ENCODE data around the gene FAM180A.
"Not testable (repeated sequence)": the region's sequence is repeated elsewhere in the genome, so short reads cannot be mapped to it uniquely, and the experiment has no call there.

Gene FAM180A

DNA sequence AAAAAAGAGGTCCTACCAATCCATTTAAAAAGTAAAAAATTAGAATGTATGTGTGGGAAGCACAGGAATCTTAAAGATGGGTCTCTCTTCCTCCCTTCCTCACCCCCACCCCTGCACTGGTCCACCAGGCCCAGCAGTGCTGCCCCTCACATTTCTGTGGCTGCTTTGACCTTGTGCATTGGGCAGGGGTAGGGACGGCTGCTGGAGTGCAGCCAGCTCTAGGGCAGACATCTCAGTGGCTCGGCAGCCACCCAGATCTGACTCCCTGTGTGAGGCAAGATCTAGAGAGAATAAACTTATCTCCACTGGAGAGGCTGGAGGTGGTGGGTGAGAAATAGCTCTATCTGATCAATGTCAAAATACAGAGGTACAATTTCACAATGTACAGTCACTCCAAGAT, 6.7 kb downstream of the FAM180A start:
- H3K4me3 ChIP-seq (ENCODE audit: low read depth, low read length), result no peak overlapping the region
- TF ChIP-seq, protein P1, sequence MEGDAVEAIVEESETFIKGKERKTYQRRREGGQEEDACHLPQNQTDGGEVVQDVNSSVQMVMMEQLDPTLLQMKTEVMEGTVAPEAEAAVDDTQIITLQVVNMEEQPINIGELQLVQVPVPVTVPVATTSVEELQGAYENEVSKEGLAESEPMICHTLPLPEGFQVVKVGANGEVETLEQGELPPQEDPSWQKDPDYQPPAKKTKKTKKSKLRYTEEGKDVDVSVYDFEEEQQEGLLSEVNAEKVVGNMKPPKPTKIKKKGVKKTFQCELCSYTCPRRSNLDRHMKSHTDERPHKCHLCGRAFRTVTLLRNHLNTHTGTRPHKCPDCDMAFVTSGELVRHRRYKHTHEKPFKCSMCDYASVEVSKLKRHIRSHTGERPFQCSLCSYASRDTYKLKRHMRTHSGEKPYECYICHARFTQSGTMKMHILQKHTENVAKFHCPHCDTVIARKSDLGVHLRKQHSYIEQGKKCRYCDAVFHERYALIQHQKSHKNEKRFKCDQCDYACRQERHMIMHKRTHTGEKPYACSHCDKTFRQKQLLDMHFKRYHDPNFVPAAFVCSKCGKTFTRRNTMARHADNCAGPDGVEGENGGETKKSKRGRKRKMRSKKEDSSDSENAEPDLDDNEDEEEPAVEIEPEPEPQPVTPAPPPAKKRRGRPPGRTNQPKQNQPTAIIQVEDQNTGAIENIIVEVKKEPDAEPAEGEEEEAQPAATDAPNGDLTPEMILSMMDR (IDR thresholded peaks at IDR 0.05; ENCODE audit: borderline replicate concordance, insufficient read depth, low read depth, low read length), result no peak

- TF ChIP-seq, protein P1 (IDR thresholded peaks at IDR 0.05; ENCODE audit: borderline replicate concordance, insufficient read depth, low read depth, low read length), result no peak
- H3K4me3 ChIP-seq (ENCODE audit: low read depth, low read length), result no peak overlapping the region
These were observed 7.7 kb downstream of the FAM180A start for GRCh38 chr7:135740889-135741288.

GRCh38 chr7:135737306-135737647, 11.3 kb downstream of the FAM180A start:
- H3K4me3 ChIP-seq (ENCODE audit: low read depth, low read length), result not testable (repeated sequence)

- no peak overlapping the region for H3K4me3 ChIP-seq (ENCODE audit: low read depth, low read length)
- TF ChIP-seq, protein P1 (IDR thresholded peaks at IDR 0.05; ENCODE audit: borderline replicate concordance, insufficient read depth, low read depth, low read length), result no peak
These were observed 11.9 kb downstream of the FAM180A start for GRCh38 chr7:135736586-135737305.

GRCh38 chr7:135734343-135734689, 14.3 kb downstream of the FAM180A start:
- H3K4me3 ChIP-seq (ENCODE audit: low read depth, low read length), result no peak overlapping the region
- TF ChIP-seq, protein P1 (IDR thresholded peaks at IDR 0.05; ENCODE audit: borderline replicate concordance, insufficient read depth, low read depth, low read length), result no peak

DNA sequence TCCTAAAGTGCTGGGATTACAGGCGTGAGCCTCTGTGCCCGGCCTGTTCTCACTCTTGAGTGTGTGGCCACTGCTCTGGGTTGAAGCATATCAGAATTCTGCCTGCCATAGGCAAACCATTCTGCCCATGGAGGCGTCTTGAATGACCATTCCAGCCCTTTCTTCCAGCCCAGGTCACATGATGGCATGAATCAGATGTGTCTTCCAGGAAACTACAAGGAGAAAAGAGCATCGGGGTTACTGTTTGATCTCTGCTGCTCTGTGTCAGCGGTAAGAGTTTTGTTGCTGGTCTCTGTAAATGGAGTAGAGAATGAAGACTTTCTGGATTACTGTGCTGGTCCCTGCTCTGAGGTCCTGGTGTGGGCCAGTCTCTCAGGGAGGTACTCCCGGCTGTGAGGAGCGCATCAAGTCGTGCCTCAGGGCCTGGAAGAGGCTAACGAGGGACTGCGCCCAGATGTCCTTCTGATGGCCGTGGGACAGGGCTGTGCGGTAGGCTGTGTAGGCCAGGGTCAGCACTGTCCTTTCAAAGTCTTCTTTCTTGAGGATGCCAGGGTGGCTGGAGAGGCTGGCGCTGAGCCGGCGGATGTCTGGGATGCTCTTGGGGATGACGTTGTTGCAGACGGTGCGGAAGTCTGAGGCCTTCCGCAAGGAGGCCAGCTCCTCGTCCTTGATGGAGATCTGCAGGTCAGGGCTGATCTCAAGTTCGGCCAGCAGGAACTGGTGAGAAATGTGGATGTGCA, 14.8 kb downstream of the FAM180A start:
- TF ChIP-seq, protein P1 (IDR thresholded peaks at IDR 0.05; ENCODE audit: borderline replicate concordance, insufficient read depth, low read depth, low read length), result no peak
- no peak overlapping the region for H3K4me3 ChIP-seq (ENCODE audit: low read depth, low read length)

DNA sequence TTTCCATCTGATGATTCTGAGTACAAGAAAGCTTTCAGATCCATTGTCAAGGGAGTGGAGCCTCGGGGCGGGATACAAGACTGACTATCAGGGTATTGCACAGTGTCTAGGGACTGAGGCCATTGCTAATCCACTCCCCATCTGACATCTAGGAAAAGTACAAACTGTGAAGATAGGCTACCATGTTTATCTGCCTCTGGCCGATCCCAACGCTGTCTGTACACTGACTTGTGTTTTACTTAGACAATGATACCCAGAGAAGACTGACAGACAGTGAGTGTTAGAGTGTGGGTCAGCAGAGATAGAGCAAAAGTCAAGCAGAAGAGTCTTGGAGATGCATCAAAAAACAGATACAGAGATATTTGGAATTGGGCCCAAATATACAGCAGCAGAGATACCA, 17.5 kb downstream of the FAM180A start:
- TF ChIP-seq, protein P1 (IDR thresholded peaks at IDR 0.05; ENCODE audit: borderline replicate concordance, insufficient read depth, low read depth, low read length), result no peak
- H3K4me3 ChIP-seq (ENCODE audit: low read depth, low read length), result no peak overlapping the region

Measured in GM12875 (cell line).